ENCODE data around the gene ABCC1. TPM values are rescaled to one million over a fixed set of nuclear protein-coding genes. Genes with fewer than 3 reads are reported as not detected.

The ABCC1 gene
- total RNA-seq, 1 experiment from 2014 or later: 56.4 TPM

DNA sequence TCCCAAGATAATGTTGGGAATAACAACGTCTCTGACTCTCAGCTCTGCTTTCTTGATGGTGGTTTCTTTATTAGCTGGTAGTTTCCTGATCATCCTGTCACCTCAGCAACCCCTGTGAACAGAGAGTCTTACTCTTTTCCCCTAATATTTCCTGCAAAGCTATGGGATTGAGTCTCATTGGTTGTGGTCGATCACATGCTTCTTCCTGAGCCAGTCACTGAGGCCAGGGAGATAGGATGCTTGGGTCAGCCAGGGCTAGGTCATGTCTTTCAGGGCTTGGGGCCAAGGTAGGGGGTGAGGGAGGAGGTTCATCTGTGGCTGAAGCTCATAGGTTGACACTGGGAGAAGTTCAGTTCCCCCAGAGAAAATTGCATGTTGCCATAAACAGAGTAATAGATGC, 114.3 kb downstream of the ABCC1 start:
- Histone ChIP-seq H2BK5ac (ENCODE audit: insufficient read length, low read length) (no peak overlapping the region), H3K4me2 (ENCODE audit: insufficient read depth, insufficient read length, low read length) (no peak overlapping the region), H4K8ac (replicated peaks; ENCODE audit: insufficient read length, low read depth, low read length) (no peak overlapping the region), H3T11ph (ENCODE audit: low read length) (no peak overlapping the region), H3K4ac (ENCODE audit: low read depth, low read length) (no peak overlapping the region), H3K27ac (ENCODE audit: insufficient read length, low read depth, low read length) (no peak overlapping the region), H3K23me2 (ENCODE audit: insufficient read length, low read depth, low read length, poor library complexity, severe bottlenecking) (peaks cover 2% of the 10 kb centered on the region), H3K4me1 (ENCODE audit: insufficient read depth, low read length) (no peaks in the 10 kb centered on the region), H2BK120ac (ENCODE audit: low read depth, low read length, poor library complexity, severe bottlenecking) (no peak overlapping the region), H4K5ac (ENCODE audit: insufficient read length, low read depth, low read length) (no peak overlapping the region), H2AFZ (ENCODE audit: low read length) (no peak overlapping the region), H3K56ac (ENCODE audit: insufficient read length, low read depth, low read length) (no peak overlapping the region), H2BK15ac (ENCODE audit: low read depth, low read length) (no peak overlapping the region), H4K20me1 (ENCODE audit: control insufficient read depth, insufficient read depth, insufficient read length) (no peaks in the 10 kb centered on the region), H2BK12ac (ENCODE audit: insufficient read length, low read depth, low read length) (no peak overlapping the region), H3K79me2 (ENCODE audit: insufficient read depth, low read length) (no peaks in the 10 kb centered on the region), H3K18ac (ENCODE audit: insufficient read length, low read depth, low read length) (no peak overlapping the region), H3K79me1 (ENCODE audit: insufficient read depth, low read depth, low read length, poor library complexity, severe bottlenecking) (no peaks in the 10 kb centered on the region), H3K14ac (ENCODE audit: insufficient read depth, low read length) (no peak overlapping the region), H3K9ac (ENCODE audit: extremely low read depth, insufficient read length, low read length) (no peak overlapping the region), H2AK5ac (ENCODE audit: insufficient read length, low read length) (no peak overlapping the region), H4K91ac (ENCODE audit: insufficient read length, low read depth, low read length) (no peak overlapping the region), H3K27me3 (ENCODE audit: insufficient read depth, low read length) (no peaks in the 10 kb centered on the region), H2BK20ac (ENCODE audit: low read depth, low read length, poor library complexity, severe bottlenecking) (no peak overlapping the region), H3K9me3 (ENCODE audit: control insufficient read depth, low read depth, low read length) (no peaks in the 10 kb centered on the region), H3K23ac (ENCODE audit: insufficient read length, low read depth, low read length) (no peak overlapping the region)
- Mint-ChIP-seq H3K27me3 (ENCODE audit: low read depth) (no peaks in the 10 kb centered on the region), H3K36me3 (ENCODE audit: insufficient read depth in 1 of 3, low read depth in 3 of 3) (peaks cover 20 to 76% (median 49%) of the 10 kb centered on the region in 3 experiments; a peak in 6 of 7 replicates), H3K4me3 (no peak overlapping the region), H3K9me3 (no peaks in the 10 kb centered on the region), H3K27ac (peak overlapping the region in 2 of 3 experiments; percentile 23 to 45; a peak in 1 of 7 replicates), H3K4me1 (peaks cover 0 to 2% of the 10 kb centered on the region in 2 experiments; a peak in 1 of 4 replicates)
- DNase-seq: no peak
- TF ChIP-seq, protein P1, sequence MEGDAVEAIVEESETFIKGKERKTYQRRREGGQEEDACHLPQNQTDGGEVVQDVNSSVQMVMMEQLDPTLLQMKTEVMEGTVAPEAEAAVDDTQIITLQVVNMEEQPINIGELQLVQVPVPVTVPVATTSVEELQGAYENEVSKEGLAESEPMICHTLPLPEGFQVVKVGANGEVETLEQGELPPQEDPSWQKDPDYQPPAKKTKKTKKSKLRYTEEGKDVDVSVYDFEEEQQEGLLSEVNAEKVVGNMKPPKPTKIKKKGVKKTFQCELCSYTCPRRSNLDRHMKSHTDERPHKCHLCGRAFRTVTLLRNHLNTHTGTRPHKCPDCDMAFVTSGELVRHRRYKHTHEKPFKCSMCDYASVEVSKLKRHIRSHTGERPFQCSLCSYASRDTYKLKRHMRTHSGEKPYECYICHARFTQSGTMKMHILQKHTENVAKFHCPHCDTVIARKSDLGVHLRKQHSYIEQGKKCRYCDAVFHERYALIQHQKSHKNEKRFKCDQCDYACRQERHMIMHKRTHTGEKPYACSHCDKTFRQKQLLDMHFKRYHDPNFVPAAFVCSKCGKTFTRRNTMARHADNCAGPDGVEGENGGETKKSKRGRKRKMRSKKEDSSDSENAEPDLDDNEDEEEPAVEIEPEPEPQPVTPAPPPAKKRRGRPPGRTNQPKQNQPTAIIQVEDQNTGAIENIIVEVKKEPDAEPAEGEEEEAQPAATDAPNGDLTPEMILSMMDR (conservative IDR thresholded peaks at IDR 0.05): no peak
- no CpG with 5 or more reads among the region's 2 CpGs for WGBS (ENCODE audit: extremely low coverage, insufficient read length, low lambda C conversion rate)
